Activated effector memory CD4-positive, alpha-beta T cell treated with Interleukin-2 at 50 U/mL for 16 hours (primary cell): ENCODE results near the gene CERCAM.
"Not testable (repeated sequence)": the region's sequence is repeated elsewhere in the genome, so short reads cannot be mapped to it uniquely, and the experiment has no call there.

Source experiments
- DNase-seq: peaks from one replicate; pipeline ENCODE4 v3.0.0-alpha.2; 2020

The CERCAM gene

GRCh38 chr9:128393970-128394369, 26.7 kb upstream of the CERCAM start:
- no peak for DNase-seq

DNA sequence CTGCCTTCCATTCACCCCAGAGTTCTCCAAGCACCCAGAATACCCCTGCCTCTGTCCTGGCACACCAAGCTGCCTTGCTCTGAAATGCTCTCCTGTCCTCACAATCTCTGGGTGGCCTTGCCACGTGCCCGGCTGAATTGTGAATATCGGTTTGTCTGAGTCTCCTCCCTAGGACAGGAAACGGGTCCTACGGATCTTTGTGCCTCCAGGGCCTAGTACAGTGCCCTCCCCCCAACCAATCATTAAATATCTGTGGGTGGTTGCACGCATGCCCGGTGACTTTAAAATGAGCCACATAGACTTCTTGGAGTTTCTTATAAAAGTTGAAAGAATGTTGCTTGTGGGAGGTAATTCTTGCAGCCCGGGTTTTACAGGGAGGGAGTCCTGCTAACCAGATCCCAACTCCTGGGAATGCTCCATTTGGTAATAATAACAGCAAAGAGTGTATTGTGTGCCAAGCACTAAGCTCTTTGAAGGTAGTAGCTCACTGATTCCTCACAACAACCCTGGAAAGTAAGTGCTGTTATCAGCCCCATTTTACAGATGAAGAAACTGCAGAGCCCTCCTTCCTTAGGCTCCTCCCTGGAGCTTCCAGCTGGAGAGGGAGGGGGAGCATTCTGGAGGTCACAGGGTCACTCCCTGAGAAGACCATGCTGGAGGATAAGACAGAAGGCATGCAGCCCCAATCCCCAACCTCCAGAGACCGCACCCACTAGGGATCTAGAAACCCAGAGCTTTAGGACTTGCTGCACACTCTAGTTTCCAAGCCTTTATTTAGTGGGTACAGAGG, 26.1 kb upstream of the CERCAM start:
- DNase-seq, result no peak

DNA sequence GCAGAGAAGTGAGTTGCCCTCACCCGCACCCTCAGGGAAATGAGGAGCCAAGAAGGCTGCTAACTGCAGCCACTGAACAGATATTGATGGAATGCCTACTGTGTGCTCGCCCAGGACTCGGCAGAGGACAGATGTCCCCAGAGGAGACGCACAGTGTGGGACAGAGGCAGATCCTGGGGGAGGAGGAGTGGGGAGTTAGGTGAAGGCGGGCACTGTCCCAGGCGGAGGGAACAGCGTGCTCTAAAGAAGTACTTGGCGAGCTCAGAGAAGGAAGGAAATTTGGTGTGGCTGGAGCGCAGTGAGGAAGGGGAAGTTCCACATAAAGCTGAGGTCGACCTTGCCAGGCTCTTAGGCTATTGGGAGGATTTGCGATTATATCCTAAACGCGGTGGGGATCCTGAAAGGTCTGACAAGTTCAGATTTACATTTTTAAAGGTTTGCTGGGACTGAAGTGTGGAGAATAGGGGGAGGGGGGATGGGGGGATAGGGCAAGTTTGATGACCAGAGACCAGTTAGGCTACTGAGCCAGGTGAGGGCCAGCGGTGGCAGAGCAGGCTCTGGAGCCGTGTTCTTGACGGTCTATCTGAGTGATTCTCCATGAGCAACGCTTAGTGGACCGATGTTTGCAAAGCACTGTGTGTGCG, 23.6 kb upstream of the CERCAM start:
- no peak for DNase-seq

DNA sequence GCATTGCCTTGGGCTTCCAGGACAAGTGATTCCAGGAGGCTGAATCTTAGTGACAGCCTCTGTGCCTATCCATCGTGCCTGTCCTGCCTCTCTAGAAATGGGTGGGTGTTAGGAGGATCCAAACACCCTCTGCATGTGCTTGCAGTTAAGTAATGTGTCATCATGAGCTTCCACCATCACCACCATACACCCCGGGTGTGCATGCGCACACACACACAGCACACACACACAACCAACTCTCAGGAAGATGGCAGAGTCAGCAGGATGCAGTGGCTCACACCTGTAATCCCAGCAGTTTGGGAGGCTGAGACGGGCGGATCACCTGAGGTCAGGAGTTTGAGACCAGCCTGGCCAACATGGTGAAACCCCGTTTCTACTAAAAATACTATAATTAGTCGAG, 22.8 kb upstream of the CERCAM start:
- DNase-seq, result no peak

DNA sequence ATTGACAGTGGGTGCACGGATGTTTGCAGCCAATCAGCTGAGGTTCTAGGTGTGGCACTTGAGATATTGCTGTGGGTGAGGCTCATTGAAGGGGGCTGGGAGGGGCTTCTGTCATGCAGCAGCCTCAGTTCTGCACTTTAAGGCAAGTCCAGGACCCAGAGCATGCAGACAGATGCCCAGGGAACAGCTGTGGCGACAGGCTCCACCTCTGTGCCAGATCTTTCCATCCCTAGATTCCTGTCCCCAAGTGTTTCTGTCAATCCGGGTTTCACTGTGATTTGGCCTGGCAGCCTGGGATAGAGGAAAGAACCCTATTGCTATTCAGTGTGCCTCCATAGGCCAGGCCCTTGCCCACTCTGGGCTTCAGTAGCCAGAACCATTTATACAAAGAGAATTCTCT, 20.8 kb upstream of the CERCAM start:
- DNase-seq, result no peak

DNA sequence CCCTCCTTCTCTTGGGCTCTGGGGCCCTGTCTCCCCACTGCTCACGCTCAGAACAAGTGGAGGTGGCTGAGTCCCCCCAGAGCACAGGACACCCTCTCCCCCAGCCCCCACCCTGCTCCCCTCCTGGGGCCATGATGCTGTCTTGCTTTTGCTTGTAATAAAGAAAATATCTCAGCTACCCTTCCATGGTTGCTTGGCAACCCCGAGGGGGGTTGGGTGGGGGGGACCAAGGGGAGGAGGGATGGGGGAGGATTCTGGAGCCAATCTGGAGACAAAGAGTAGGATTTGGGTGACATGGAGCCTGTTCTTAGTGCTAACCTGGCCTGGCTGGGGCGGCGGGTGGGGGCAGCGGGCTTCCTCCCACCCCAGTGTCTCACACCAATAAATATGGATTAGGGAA, 16.1 kb upstream of the CERCAM start:
- DNase-seq, result no peak

GRCh38 chr9:128405077-128405779, 15.4 kb upstream of the CERCAM start:
- DNase-seq, result no peak

- no peak for DNase-seq
Observed at GRCh38 chr9:128405780-128406171, 14.9 kb upstream of the CERCAM start.

- DNase-seq, result no peak
Observed at GRCh38 chr9:128406848-128407391, 13.7 kb upstream of the CERCAM start.

DNA sequence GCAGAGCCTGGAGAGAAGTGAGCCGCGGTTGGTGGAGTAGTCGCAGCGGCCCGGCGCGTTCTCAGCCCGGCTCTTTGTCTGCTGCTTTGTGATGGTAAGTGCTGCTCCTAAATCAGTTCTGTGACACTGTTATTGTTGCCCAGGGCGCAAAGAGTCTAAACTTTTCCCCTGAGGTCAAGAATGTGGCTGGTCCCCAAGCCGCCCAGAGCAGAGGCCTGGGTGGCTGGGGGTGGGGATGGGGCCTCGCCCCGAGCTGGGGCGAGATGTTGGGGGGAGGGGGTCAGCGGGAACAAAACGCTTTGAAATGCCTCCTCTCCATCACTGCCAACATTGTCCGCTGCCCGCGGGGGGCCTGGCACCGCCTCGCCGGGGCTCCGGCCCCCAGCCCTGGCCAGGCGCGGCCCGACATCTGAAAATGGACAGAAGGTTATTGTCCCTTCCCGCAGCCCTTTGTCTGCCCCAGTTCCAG, 11.7 kb upstream of the CERCAM start:
- no peak for DNase-seq

DNA sequence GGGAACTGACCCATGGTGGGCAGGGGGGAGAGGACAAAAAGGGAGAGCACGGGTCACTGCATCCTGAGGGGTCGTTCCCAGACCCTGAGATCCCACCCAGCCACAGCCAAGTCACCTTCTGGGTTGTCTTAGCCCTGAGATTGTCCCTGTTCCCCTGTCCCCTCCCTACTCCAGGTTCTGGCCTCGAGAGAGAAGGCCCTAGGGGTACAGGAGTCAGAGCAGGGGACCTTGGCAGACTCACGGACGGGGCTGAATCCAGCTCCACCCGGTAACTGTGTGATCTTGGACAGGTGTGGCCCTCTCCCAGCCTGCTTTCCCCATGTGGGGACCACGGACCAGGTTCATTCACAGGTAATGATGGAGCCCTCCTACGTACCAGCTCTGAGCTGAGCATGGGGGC, 11.2 kb upstream of the CERCAM start:
- no peak for DNase-seq

DNA sequence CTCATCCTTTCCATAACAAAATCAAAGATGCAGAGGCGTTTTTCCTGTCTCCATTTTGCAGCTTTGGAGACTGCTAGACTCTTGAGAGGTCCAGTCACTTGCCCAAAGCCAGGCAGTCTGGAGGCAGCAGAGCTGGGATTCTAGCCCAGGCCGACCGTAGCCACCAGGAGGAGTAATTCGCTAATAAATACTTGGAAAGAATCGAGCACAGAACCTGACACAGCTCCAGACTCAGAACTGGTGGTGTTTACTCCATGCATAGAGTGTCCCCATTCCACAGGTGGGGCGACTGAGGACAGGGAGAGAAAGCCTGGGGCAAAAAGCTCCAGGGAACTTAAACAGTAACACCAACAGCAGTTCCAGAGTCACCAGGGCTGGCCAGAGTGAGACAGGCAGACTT, 10.7 kb upstream of the CERCAM start:
- DNase-seq, result no peak

DNA sequence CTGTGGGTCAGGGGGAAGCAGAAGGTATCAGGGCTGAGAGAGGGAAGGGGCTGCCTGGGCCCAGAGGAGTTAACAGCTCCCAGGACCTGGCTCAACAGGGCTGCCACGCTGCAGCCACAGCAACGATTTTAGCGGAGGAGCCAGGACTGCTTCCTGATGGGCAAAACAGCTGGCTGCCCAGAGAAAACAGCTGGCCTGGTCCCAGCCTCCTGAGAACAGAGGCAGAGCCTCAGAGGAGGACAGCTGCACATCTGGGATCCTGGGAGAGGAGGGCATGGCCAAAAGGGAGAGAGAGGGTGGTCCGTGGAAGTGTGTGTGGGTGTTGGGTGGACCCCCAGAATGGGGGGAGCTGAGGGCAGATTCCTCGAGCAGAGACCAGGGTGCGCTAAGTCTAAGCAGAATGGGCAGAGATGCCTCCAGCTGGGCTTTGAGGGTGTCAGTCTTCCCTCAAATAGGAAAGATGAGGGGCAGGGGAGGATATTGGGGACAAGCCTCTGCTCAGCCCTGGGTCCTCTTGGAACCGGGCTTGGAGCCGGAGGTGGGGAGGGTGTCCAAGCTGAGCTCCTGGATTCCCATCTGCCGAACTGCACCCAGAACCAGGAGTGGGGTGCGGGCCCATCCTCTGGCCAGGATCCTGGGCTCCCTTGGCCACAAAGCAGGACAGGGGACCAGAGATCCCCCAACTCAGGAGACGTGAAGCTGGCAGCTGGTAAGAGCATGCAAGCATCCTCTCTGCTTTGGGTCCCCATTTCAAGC, 9.1 kb upstream of the CERCAM start:
- DNase-seq, result no peak

- peak; percentile 28 for DNase-seq
Observed at GRCh38 chr9:128412120-128412790, 8.4 kb upstream of the CERCAM start.

DNA sequence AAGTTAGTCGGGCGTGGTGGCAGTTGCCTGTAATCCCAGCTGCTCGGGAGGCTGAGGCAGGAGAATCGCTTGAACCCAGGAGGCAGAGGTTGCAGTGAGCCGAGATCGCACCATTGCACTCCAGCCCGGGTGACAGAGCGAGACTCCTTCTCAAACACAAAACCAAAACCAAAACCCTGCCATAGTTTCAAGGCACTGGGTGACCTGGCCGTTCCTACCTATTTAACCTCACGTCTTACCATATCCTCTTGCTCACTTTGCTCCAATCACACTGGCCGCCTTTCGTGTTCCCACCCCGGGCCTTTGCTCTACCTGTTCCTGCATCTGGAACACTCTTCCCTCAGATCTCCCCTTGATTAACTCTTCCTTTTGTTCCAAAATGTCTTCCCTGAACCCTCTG, 6.9 kb upstream of the CERCAM start:
- not testable (repeated sequence) for DNase-seq

DNA sequence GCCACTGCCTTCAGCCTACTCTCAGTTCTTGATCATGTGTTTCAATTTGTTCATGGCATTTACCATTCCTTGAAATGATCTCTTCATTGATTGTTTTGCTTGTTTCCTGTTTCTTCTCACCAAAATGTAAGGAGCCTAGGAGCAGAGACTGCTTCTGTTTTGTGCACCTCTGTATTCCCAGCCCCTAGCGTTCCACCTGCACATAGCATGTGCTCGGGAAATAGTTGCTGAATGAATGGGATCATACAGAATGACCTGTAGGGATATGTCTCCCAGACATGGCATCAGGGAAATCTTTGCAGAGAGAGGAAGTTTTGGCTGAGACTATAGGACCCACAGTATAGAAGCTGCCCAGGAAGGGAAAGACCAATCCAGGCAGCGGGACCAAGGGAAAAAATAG, 6.2 kb upstream of the CERCAM start:
- DNase-seq, result no peak

DNA sequence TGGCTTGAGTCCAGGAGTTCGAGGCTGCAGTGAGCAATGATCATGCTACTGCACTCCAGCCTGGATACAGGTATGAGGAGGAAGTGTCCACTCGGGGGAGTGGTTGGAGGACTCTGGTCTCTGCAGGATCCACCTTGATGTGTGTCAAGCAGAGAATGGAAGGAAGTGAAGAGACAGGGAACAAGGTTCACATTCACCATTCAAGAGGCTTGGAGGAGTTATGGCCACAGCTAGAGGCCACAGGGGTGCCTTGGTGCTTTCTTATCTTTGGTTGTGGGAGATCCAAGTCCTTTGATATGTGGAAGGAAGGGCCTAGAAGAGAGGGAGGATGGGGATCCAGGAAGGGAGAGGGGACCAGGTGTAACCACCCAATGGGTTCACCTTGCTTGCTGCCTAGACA, 5.4 kb upstream of the CERCAM start:
- DNase-seq, result no peak

DNA sequence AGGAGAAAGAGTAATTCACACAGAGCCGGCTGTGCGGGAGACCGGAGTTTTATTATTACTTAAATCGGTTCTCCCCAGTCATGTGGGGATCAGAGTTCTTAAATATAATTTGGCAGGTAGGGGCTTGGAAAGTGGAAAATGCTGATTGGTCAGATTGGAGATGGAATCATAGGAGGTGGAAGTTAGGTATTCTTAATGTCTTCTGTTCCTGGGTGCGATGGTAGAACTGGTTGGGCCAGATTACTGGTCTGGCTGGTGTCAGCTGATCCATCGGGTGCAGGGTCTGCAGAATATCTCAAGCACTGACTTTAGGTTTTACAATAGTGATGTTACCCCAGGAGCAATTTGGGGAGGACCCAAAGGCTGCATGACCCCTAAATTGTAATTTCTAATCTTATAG, 4.6 kb upstream of the CERCAM start:
- DNase-seq, result no peak

- DNase-seq, result no peak
Observed at GRCh38 chr9:128416432-128417019, 4.1 kb upstream of the CERCAM start.

DNA sequence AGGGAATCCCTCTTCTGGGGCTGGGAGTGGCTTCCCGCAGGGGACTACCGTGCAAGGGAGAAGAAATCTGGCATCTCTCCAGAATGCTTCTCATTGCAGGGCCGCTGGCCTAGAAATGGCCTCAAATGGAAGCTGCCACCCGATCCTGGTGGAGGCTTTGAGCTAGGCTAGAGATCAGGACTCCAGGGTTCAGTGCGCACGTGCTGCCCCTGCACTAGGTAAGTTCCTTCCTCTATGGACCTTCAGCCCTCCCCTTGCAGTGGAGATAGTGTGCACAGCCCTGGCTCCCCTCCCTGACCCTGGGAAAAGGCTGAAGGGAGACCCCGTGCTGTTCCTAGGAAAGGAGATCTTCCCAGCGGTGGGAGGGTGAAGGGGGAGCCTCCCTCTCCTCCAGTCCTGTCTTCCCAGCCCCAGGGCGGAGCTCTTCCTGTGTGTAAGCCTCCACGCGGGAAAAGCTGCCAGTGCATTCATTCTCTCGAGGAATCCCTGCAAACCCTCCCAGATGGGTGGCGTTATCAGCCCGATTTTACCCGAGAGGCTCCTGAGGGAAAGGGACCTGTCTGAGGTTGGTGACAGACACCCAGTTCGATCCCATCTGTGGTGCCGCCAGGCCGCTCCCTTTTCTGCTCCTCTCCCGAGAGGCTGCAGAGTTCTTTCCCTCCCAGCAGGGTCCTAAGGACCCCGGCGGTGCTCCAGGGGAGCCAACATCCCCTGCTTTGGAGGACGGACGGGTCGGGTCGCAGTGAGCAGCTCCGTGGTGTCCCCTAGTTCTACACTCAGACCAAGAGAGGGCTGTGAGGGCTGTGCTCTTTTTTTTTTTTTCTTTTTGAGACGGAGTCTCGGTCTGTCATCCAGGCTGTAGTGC, 1.4 kb upstream of the CERCAM start:
- DNase-seq, result no peak

DNA sequence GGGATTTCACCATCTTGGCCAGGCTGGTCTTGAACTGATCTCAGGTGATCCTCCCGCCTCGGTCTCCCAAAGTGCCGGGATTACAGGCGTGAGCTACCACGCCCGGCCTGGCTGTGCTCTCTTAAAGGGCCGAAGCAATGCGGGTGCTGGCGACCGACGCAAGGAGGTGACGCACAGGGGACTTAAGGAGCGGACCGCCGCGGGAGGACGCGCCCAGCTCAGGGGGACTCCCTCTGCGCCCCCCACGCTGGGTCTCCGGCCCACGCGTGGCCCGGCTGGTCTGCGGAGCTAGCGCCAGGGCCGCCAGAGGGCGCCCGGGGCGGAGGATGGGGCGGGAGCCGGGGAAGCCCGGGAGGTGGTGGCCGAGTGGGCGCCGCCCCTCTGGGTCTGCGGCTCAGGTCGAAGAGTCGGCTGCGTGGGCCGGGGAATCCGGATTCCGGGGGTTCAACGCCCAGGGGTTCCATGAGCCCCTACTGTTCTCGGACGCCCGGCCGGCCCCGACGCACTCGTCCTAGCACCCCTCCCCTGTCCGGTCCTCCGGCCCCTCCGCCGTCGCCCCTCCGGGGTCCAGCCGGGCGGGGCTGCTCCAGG, 502 bp upstream of the CERCAM start:
- peak; percentile 54 for DNase-seq
